ENCODE results near the gene DDX25.
"Not testable (repeated sequence)": the region's sequence is repeated elsewhere in the genome, so short reads cannot be mapped to it uniquely, and the experiment has no call there.

DDX25 gene
- 0 reads per million in 2 donors for total RNA-seq

GRCh38 chr11:125903711-125904659, at the start of gene DDX25:
DDX25 (plus strand) TSS chr11:125904508; CDS start chr11:125904518, 10 bp downstream.
- DNase-seq, result no peak

GRCh38 chr11:125857670-125858069, 46.6 kb upstream of the DDX25 start:
- DNase-seq, result not testable (repeated sequence)

- not testable (repeated sequence) for DNase-seq
Measured at GRCh38 chr11:125862786-125863185, 41.5 kb upstream of the DDX25 start.

GRCh38 chr11:125865354-125865753, 39.0 kb upstream of the DDX25 start:
- not testable (repeated sequence) for DNase-seq

GRCh38 chr11:125869521-125869920, 34.8 kb upstream of the DDX25 start:
- no peak for DNase-seq

GRCh38 chr11:125871391-125872137, 32.7 kb upstream of the DDX25 start:
- no peak for DNase-seq

GRCh38 chr11:125872138-125872491, 32.2 kb upstream of the DDX25 start:
- no peak for DNase-seq

- no peak for DNase-seq
Measured at GRCh38 chr11:125873881-125874555, 30.3 kb upstream of the DDX25 start.

GRCh38 chr11:125874556-125875124, 29.7 kb upstream of the DDX25 start:
- DNase-seq, result peak; percentile 28

- no peak for DNase-seq
Measured at GRCh38 chr11:125881291-125881690, 23.0 kb upstream of the DDX25 start.

GRCh38 chr11:125883375-125883774, 20.9 kb upstream of the DDX25 start:
- no peak for DNase-seq

GRCh38 chr11:125886997-125887372, 17.3 kb upstream of the DDX25 start:
- DNase-seq, result peak; percentile 39

GRCh38 chr11:125887373-125888324, 16.7 kb upstream of the DDX25 start, which contains the start of gene HYLS1:
HYLS1 (plus strand) TSS chr11:125887668; CDS start chr11:125899369, 11,701 bp downstream.
- DNase-seq, result peak; percentile 97

- DNase-seq, result no peak
Measured at GRCh38 chr11:125890447-125891100, 13.7 kb upstream of the DDX25 start.

- DNase-seq, result no peak
Measured at GRCh38 chr11:125892071-125892470, 12.2 kb upstream of the DDX25 start.

- no peak for DNase-seq
Measured at GRCh38 chr11:125892994-125893393, 11.3 kb upstream of the DDX25 start.

- no peak for DNase-seq
Measured at GRCh38 chr11:125901872-125902271, 2.4 kb upstream of the DDX25 start.

GRCh38 chr11:125902277-125902926, 1.9 kb upstream of the DDX25 start:
- DNase-seq, result no peak

- peak; percentile 78 for DNase-seq
Measured at GRCh38 chr11:125902927-125903710, 1.2 kb upstream of the DDX25 start, which contains the start of gene PUS3. PUS3 (minus strand) TSS chr11:125903206; CDS start chr11:125896284, 6,922 bp downstream.
